ENCODE data around the gene DNAJB6. TPM values are rescaled to one million over a fixed set of nuclear protein-coding genes. Genes with fewer than 3 reads are reported as not detected.

DNAJB6 gene
- total RNA-seq, 1 experiment from 2014 or later, result 82.5 TPM

- no peaks in the 10 kb centered on the region for H3K4me1 ChIP-seq (ENCODE audit: control insufficient read depth in 1 of 2, insufficient read depth in 2 of 2, low read length in 2 of 2)
- no peak; the same call in 1 of the 2 replicates for ATAC-seq
- no peaks in the 10 kb centered on the region for H3K9me2 ChIP-seq (ENCODE audit: insufficient read depth)
- CTCF ChIA-PET, result no interaction called here
- H3K9ac ChIP-seq (ENCODE audit: low read length), result no peak overlapping the region
- H2AFZ ChIP-seq (ENCODE audit: low read depth, low read length, poor library complexity, severe bottlenecking), result no peak overlapping the region
- peaks cover 10% of the 10 kb centered on the region; the same call in 1 of the 2 replicates for H4K20me1 ChIP-seq (ENCODE audit: insufficient read depth)
- H3K36me3 ChIP-seq (ENCODE audit: control insufficient read depth in 1 of 2, insufficient read depth in 2 of 2, low read length in 2 of 2), result no peaks in the 10 kb centered on the region
- no peak overlapping the region for H3K4me2 ChIP-seq (ENCODE audit: low read length)
- no peaks in the 10 kb centered on the region for H3K27me3 ChIP-seq (ENCODE audit: insufficient read depth, low read length)
- POLR2A ChIA-PET, result no interaction called here
- H3K79me2 ChIP-seq (ENCODE audit: insufficient read depth, low read length), result peaks cover 100% of the 10 kb centered on the region
- RAD21 ChIA-PET (ENCODE audit: low non-redundant PET in 1 of 2, low total read pairs in 2 of 2, uncharacterized antibody in 2 of 2, unreplicated experiment in 2 of 2), result no interaction called here
- no peak for DNase-seq (ENCODE audit: low read depth, low spot score)
- H3K4me3 ChIP-seq (replicated peaks in 1 of 2; ENCODE audit: low read depth in 1 of 2, low read length in 2 of 2), result no peak overlapping the region
- no peak overlapping the region for H3K27ac ChIP-seq (ENCODE audit: low read depth, low read length)
- intact Hi-C loops (cut with micrococcal nuclease), result no loop called here
- no peaks in the 10 kb centered on the region for H3K9me3 ChIP-seq (ENCODE audit: control insufficient read depth in 1 of 2, insufficient read depth in 1 of 2, low read depth in 1 of 2, low read length in 2 of 2)
- no peak for TF ChIP-seq SRF (IDR thresholded peaks at IDR 0.05; ENCODE audit: low read depth)
- BruUV-seq (replicated peaks), result no TSS peak
These were observed 40.8 kb downstream of the DNAJB6 start for GRCh38 chr7:157377436-157378124.

- Histone ChIP-seq H2AFZ (ENCODE audit: low read depth, low read length, poor library complexity, severe bottlenecking) (no peak overlapping the region), H3K4me1 (ENCODE audit: control insufficient read depth in 1 of 2, insufficient read depth in 2 of 2, low read length in 2 of 2) (no peaks in the 10 kb centered on the region), H3K9me2 (ENCODE audit: insufficient read depth) (no peaks in the 10 kb centered on the region), H3K36me3 (ENCODE audit: control insufficient read depth in 1 of 2, insufficient read depth in 2 of 2, low read length in 2 of 2) (peaks cover 2% of the 10 kb centered on the region in 2 experiments; a peak in 1 of 4 replicates), H3K4me2 (ENCODE audit: low read length) (no peak overlapping the region), H3K9ac (ENCODE audit: low read length) (no peak overlapping the region), H3K4me3 (replicated peaks in 1 of 2; ENCODE audit: low read depth in 1 of 2, low read length in 2 of 2) (no peak overlapping the region), H3K27ac (ENCODE audit: low read depth, low read length) (no peak overlapping the region), H4K20me1 (ENCODE audit: insufficient read depth) (peaks cover 10% of the 10 kb centered on the region; the same call in 1 of the 2 replicates), H3K9me3 (ENCODE audit: control insufficient read depth in 1 of 2, insufficient read depth in 1 of 2, low read depth in 1 of 2, low read length in 2 of 2) (no peaks in the 10 kb centered on the region), H3K27me3 (ENCODE audit: insufficient read depth, low read length) (no peaks in the 10 kb centered on the region), H3K79me2 (ENCODE audit: insufficient read depth, low read length) (peaks cover 100% of the 10 kb centered on the region)
- POLR2A ChIA-PET, result no interaction called here
- DNase-seq (ENCODE audit: low read depth, low spot score) (no peak), ATAC-seq (no peak)
- intact Hi-C loops (cut with micrococcal nuclease), result no loop called here
- TF ChIP-seq EZH2 (IDR thresholded peaks at IDR 0.05) (no peak), EZH2phosphoT487 (IDR thresholded peaks at IDR 0.05; ENCODE audit: borderline replicate concordance) (no peak), CEBPB (IDR thresholded peaks at IDR 0.05; ENCODE audit: low read depth) (no peak)
- CTCF ChIA-PET, result interaction anchor here (1.2 kb wide), 1 partner anchor 8 kb away, joined by 4 read pairs; no protein-coding TSS in a partner anchor
- no TSS peak for BruUV-seq (replicated peaks)
- RAD21 ChIA-PET (ENCODE audit: low non-redundant PET in 1 of 2, low total read pairs in 2 of 2, uncharacterized antibody in 2 of 2, unreplicated experiment in 2 of 2), result no interaction called here
These were observed 41.6 kb downstream of the DNAJB6 start for GRCh38 chr7:157378390-157378789.
